Measurements from ENCODE around the gene FOXJ3.

FOXJ3 gene

DNA sequence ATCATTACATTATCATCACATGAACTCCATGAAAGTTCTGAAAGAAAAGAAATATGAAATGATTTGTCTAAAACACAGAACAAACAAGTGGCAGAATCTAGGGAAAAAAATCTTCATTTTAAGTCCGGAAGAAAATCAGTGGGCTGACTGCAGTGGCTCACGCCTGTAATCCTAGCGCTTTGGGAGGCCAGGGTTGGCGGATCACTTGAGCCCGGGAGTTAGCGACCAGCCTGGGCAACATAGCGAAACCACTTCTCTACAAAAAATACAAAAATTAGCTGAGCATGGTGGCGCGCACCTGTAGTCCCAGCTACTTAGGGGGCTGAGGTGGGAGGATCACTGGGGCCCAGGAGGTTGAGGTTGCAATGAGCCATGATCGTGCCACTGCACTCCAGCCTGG lies 4.8 kb downstream of the FOXJ3 start:
- CTCF ChIA-PET: interaction anchor here (1.2 kb wide), 1 partner anchor 157 kb away, joined by 6 read pairs; no protein-coding TSS in a partner anchor
- no peak for DNase-seq (ENCODE audit: extremely low spot score)
- POLR2A ChIA-PET: no interaction called here
- TF ChIP-seq CTCF (IDR thresholded peaks at IDR 0.05; ENCODE audit: control extremely low read depth, extremely low read depth, low read depth, missing control alignments): no peak

DNA sequence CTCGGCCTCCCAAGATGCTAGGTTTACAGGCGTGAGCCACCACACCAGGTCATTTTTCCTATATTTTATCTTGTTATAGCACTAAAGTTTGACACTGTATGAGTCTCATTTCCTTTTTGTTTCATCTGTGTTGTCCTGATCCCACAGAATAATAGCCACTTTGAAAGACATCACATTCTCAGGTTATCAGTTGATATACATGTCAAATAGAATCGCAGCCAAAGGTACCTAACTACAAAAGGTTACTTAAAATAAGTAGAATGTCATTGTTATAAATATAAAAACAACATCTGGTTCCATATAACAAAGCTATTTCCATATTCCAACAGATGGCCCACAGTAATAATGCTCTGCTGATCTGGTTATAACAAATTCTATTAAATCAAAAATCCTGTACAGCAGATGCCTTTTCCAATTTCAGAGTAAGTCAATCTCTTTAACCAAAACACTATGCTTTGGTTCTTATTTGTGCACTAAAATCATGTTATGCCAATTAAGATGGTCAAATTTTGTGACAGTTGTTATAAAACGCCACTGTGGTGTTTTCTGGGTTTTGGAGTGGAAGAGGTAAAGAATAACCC lies 6.0 kb downstream of the FOXJ3 start:
- DNase-seq (ENCODE audit: extremely low spot score): no peak
- no peak for TF ChIP-seq CTCF (IDR thresholded peaks at IDR 0.05; ENCODE audit: control extremely low read depth, extremely low read depth, low read depth, missing control alignments)
- ChIA-PET CTCF (interaction anchor here (1.0 to 1.9 kb wide), 4 partner anchors 27 to 362 kb away, joined by 3 to 6 read pairs (median 4); no protein-coding TSS in a partner anchor), POLR2A (no interaction called here)

DNA sequence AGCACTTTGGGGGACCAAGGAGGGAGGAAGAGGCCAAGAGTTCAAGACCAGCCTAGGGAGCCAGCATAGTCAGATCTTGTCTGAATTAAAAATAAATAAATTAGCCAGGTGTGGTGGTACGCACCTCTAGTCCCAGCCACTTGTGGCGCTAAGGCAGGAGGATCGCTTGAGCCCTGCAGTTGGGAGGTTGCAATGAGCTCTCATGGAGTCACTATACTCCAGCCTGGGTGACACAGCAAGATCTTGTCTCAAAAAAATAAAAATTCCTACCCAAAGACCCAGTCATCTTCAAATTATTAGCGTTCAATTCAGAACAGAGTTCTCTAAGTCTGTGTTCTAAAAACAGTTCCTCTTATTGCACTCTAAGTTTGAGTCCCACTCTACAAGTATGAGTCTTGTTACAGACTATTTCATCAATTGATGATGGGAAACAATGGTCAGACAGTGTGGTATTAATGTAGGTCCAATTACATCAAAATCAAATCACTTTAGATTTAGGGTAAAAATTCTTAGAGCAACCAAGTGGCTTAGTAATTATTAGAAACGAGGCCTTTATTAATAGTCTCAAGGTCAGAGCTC lies 6.9 kb downstream of the FOXJ3 start:
- DNase-seq (ENCODE audit: extremely low spot score): no peak
- ChIA-PET POLR2A (no interaction called here), CTCF (interaction anchor here (0.9 to 1.9 kb wide), 2 partner anchors 12 to 26 kb away, joined by 3 to 4 read pairs; no protein-coding TSS in a partner anchor)
- TF ChIP-seq CTCF (IDR thresholded peaks at IDR 0.05; ENCODE audit: control extremely low read depth, extremely low read depth, low read depth, missing control alignments): no peak

DNA sequence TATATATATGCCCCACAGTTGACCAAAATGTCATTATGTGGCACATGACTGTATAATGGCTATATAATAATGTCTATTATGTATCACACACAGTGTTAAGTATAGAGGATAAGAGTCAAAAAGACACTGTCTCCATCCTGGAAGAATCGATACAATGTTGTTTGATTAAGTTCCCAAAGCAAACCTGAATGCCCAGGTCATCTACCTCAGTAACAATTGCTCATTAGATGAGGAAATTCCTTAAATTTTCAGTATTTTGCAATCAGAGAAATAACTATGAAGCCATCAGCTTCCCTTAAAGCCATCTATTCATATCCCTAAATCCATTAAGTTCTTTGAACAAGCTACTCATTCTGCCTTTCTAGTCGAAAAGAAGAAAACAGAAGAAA lies 10.0 kb downstream of the FOXJ3 start:
- ChIA-PET POLR2A (no interaction called here), CTCF (interaction anchor here (0.7 to 2.0 kb wide), 6 partner anchors 9 to 152 kb away, joined by 3 to 8 read pairs (median 4); partner anchors contain the start of gene FOXJ3)
- TF ChIP-seq CTCF (IDR thresholded peaks at IDR 0.05; ENCODE audit: control extremely low read depth, extremely low read depth, low read depth, missing control alignments): no peak
- no peak for DNase-seq (ENCODE audit: extremely low spot score)

- no peak for TF ChIP-seq CTCF (IDR thresholded peaks at IDR 0.05; ENCODE audit: control extremely low read depth, extremely low read depth, low read depth, missing control alignments)
- no peak for DNase-seq (ENCODE audit: extremely low spot score)
- POLR2A ChIA-PET: no interaction called here
- CTCF ChIA-PET: interaction anchor here (1.0 to 2.0 kb wide), 4 partner anchors 8 to 152 kb away, joined by 3 to 5 read pairs (median 4); partner anchors contain the start of gene FOXJ3
Observed at GRCh38 chr1:42324398-42325013, 10.5 kb downstream of the FOXJ3 start.

DNA sequence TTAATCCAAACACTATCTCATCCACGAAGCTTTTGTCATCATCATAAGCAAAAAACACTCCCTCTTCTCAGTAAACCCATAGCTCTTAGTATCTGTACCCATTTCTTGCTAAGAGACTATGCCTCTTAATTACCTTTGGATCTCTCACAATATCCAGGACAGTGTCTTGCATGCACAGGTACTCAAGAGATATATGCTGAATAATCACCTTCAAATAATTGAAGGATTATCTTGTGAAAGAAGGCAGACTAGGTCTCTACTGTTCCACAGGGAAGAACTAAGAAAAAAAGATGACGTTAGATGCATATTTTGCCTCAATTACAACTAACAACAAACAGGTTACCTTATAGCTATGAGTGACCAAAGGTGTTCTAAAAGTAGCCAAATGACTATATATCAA lies 11.5 kb downstream of the FOXJ3 start:
- POLR2A ChIA-PET: no interaction called here
- CTCF ChIA-PET: interaction anchor here (1.1 kb wide), 1 partner anchor 10 kb away, joined by 4 read pairs; no protein-coding TSS in a partner anchor
- TF ChIP-seq CTCF (IDR thresholded peaks at IDR 0.05; ENCODE audit: control extremely low read depth, extremely low read depth, low read depth, missing control alignments): no peak
- no peak for DNase-seq (ENCODE audit: extremely low spot score)

All from GM10248 (cell line).